HepG2 (cell line): Measurements from ENCODE around the gene SIK3. TPM values are rescaled to one million over a fixed set of nuclear protein-coding genes. Genes with fewer than 3 reads are reported as not detected.

Experiments
- CCDC6 ChIP-seq: sonication (generic); formaldehyde crosslinking; IDR thresholded peaks from 2 replicates; pipeline ENCODE4 v1.8.1; 2022; ENCODE audit warnings: mild to moderate bottlenecking, missing genetic modification reagents, moderate library complexity
- HNF4G ChIP-seq, 2 experiments: sonication (generic) in 1 of 2; formaldehyde crosslinking in 1 of 2; IDR thresholded peaks; 2 replicates each; pipeline versions ENCODE4 v1.4.0 to v1.6.1; 2011 to 2020; ENCODE audit warnings: borderline replicate concordance in 2 of 2, low read depth in 2 of 2, mild to moderate bottlenecking in 2 of 2, low read length in 1 of 2, missing genetic modification reagents in 1 of 2, moderate library complexity in 1 of 2
- NR2C2 ChIP-seq: sonication (generic); formaldehyde crosslinking; IDR thresholded peaks from 2 replicates; pipeline ENCODE4 v1.4.0; 2020; ENCODE audit warnings: missing genetic modification reagents, mild to moderate bottlenecking, moderate library complexity, borderline replicate concordance
- RARA ChIP-seq: IDR thresholded peaks from 2 replicates; pipeline ENCODE4 v1.6.1; 2016; ENCODE audit warnings: missing genetic modification reagents, missing compliant biosample characterization
- RXRA ChIP-seq: sonication (generic); formaldehyde crosslinking; IDR thresholded peaks from 2 replicates; pipeline ENCODE4 v1.5.1; 2020; ENCODE audit warnings: missing genetic modification reagents
- TBP ChIP-seq: sonication (generic); formaldehyde crosslinking; IDR thresholded peaks from 2 replicates; pipeline ENCODE4 v1.5.0; 2020; ENCODE audit warnings: missing genetic modification reagents
- ZNF317 ChIP-seq: sonication (generic); formaldehyde crosslinking; IDR thresholded peaks from 2 replicates; pipeline ENCODE4 v1.5.0; 2020; ENCODE audit warnings: mild to moderate bottlenecking, missing genetic modification reagents
- ZNF609 ChIP-seq: sonication (generic); formaldehyde crosslinking; IDR thresholded peaks from 2 replicates; pipeline ENCODE4 v1.4.0; 2020; ENCODE audit warnings: mild to moderate bottlenecking, missing genetic modification reagents, borderline replicate concordance
- ZNF704 ChIP-seq: sonication (generic); formaldehyde crosslinking; IDR thresholded peaks from 2 replicates; pipeline ENCODE4 v1.8.1; 2023; ENCODE audit warnings: mild to moderate bottlenecking, inconsistent platforms, moderate library complexity, missing genetic modification reagents, borderline replicate concordance
- ZNF747 ChIP-seq: sonication (generic); formaldehyde crosslinking; IDR thresholded peaks from 2 replicates; pipeline ENCODE4 v1.8.1; 2023; ENCODE audit warnings: missing genetic modification reagents, mild to moderate bottlenecking, borderline replicate concordance
- ZNF749 ChIP-seq: sonication (generic); formaldehyde crosslinking; IDR thresholded peaks from 2 replicates; pipeline ENCODE4 v1.8.0; 2022; ENCODE audit warnings: mild to moderate bottlenecking, missing genetic modification reagents, moderate library complexity, borderline replicate concordance
- polyA plus RNA-seq, 8 experiments: library from polyadenylated mRNA; depleted of rRNA in 3 of 8; stranded (reverse) in 7 of 8; unstranded in 1 of 8; fragments of >200 nt; fragmentation: Illumina TruSeq in 4 of 8; extraction: Trizol in 4 of 8; gene quantifications; 2 replicates each; pipeline versions ENCODE4 v1.2.1 to v1.2.3, GENCODE V29; 2011 to 2016; ENCODE audit warnings: low read depth in 4 of 8, missing spikeins in 1 of 8, mixed read lengths in 1 of 8; ENCODE audit not compliant: insufficient read depth in 1 of 8
- total RNA-seq, 5 experiments: library from RNA; depleted of rRNA; stranded (reverse); fragments of >200 nt; fragmentation: Illumina TruSeq; extraction: Trizol; gene quantifications; 2 replicates each; pipeline ENCODE4 v1.2.3, GENCODE V29; 2016; ENCODE audit warnings: low read depth in 1 of 5
- TF ChIP-seq, protein P1 (sequence below): IDR thresholded peaks from 2 replicates; pipeline ENCODE4 v1.6.1; 2016; ENCODE audit warnings: low read depth, missing genetic modification reagents, missing compliant biosample characterization
- TF ChIP-seq, protein P2 (sequence below): sonication (generic); formaldehyde crosslinking; IDR thresholded peaks from 2 replicates; pipeline ENCODE4 v1.4.0; 2020; ENCODE audit warnings: missing genetic modification reagents

SIK3 gene
- total and polyA plus RNA-seq, 2 of the 13 experiments (the other 11 are each of a cell fraction or from before 2014, with no cell fraction given): 5.7 to 9.8 TPM

DNA sequence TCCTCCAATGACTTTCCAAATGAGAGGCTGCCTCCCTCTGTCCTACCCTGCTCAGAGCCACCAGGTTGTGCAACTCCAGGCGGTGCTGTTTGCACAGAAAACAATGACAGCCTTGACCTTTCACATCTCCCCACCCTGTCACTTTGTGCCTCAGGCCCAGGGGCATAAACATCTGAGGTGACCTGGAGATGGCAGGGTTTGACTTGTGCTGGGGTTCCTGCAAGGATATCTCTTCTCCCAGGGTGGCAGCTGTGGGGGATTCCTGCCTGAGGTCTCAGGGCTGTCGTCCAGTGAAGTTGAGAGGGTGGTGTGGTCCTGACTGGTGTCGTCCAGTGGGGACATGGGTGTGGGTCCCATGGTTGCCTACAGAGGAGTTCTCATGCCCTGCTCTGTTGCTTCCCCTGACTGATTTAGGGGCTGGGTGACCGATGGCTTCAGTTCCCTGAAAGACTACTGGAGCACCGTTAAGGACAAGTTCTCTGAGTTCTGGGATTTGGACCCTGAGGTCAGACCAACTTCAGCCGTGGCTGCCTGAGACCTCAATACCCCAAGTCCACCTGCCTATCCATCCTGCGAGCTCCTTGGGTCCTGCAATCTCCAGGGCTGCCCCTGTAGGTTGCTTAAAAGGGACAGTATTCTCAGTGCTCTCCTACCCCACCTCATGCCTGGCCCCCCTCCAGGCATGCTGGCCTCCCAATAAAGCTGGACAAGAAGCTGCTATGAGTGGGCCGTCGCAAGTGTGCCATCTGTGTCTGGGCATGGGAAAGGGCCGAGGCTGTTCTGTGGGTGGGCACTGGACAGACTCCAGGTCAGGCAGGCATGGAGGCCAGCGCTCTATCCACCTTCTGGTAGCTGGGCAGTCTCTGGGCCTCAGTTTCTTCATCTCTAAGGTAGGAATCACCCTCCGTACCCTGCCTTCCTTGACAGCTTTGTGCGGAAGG, 265.6 kb downstream of the SIK3 start (continued):
- TF ChIP-seq, protein P1, sequence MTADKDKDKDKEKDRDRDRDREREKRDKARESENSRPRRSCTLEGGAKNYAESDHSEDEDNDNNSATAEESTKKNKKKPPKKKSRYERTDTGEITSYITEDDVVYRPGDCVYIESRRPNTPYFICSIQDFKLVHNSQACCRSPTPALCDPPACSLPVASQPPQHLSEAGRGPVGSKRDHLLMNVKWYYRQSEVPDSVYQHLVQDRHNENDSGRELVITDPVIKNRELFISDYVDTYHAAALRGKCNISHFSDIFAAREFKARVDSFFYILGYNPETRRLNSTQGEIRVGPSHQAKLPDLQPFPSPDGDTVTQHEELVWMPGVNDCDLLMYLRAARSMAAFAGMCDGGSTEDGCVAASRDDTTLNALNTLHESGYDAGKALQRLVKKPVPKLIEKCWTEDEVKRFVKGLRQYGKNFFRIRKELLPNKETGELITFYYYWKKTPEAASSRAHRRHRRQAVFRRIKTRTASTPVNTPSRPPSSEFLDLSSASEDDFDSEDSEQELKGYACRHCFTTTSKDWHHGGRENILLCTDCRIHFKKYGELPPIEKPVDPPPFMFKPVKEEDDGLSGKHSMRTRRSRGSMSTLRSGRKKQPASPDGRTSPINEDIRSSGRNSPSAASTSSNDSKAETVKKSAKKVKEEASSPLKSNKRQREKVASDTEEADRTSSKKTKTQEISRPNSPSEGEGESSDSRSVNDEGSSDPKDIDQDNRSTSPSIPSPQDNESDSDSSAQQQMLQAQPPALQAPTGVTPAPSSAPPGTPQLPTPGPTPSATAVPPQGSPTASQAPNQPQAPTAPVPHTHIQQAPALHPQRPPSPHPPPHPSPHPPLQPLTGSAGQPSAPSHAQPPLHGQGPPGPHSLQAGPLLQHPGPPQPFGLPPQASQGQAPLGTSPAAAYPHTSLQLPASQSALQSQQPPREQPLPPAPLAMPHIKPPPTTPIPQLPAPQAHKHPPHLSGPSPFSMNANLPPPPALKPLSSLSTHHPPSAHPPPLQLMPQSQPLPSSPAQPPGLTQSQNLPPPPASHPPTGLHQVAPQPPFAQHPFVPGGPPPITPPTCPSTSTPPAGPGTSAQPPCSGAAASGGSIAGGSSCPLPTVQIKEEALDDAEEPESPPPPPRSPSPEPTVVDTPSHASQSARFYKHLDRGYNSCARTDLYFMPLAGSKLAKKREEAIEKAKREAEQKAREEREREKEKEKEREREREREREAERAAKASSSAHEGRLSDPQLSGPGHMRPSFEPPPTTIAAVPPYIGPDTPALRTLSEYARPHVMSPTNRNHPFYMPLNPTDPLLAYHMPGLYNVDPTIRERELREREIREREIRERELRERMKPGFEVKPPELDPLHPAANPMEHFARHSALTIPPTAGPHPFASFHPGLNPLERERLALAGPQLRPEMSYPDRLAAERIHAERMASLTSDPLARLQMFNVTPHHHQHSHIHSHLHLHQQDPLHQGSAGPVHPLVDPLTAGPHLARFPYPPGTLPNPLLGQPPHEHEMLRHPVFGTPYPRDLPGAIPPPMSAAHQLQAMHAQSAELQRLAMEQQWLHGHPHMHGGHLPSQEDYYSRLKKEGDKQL: peak; percentile 97
- TF ChIP-seq HNF4G (IDR thresholded peaks at IDR 0.05; ENCODE audit: borderline replicate concordance, low read depth, low read length) (peak; percentile 96), HNF4G (CRISPR knock-in tag; IDR thresholded peaks at IDR 0.05; ENCODE audit: borderline replicate concordance, low read depth) (peak; percentile 99), RXRA (CRISPR knock-in tag) (peak; percentile 98), ZNF747 (peak; percentile 37; the same call in 1 of the 2 replicates), ZNF317 (CRISPR knock-in tag) (no peak), RARA (peak; percentile 99), CCDC6 (CRISPR knock-in tag) (peak; percentile 98), ZNF609 (CRISPR knock-in tag) (peak; percentile 98), TBP (CRISPR knock-in tag) (no peak), NR2C2 (CRISPR knock-in tag) (peak; percentile 98), ZNF704 (CRISPR knock-in tag) (0 out of 2 replicates have a peak, but pooled peaks have one; percentile 76), ZNF749 (CRISPR knock-in tag) (peak; percentile 88; the same call in 1 of the 2 replicates)
- TF ChIP-seq, protein P2, sequence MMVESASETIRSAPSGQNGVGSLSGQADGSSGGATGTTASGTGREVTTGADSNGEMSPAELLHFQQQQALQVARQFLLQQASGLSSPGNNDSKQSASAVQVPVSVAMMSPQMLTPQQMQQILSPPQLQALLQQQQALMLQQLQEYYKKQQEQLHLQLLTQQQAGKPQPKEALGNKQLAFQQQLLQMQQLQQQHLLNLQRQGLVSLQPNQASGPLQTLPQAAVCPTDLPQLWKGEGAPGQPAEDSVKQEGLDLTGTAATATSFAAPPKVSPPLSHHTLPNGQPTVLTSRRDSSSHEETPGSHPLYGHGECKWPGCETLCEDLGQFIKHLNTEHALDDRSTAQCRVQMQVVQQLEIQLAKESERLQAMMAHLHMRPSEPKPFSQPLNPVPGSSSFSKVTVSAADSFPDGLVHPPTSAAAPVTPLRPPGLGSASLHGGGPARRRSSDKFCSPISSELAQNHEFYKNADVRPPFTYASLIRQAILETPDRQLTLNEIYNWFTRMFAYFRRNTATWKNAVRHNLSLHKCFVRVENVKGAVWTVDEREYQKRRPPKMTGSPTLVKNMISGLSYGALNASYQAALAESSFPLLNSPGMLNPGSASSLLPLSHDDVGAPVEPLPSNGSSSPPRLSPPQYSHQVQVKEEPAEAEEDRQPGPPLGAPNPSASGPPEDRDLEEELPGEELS (CRISPR knock-in tag): peak; percentile 97
